NCI-H2081 (cell line): Measurements from ENCODE around the gene RIT2.

Experiments used
- DNase-seq, 2 experiments: peaks; one replicate each; lab custom pipeline; 2025; lab: John Stamatoyannopoulos, UW

RIT2 gene

DNA sequence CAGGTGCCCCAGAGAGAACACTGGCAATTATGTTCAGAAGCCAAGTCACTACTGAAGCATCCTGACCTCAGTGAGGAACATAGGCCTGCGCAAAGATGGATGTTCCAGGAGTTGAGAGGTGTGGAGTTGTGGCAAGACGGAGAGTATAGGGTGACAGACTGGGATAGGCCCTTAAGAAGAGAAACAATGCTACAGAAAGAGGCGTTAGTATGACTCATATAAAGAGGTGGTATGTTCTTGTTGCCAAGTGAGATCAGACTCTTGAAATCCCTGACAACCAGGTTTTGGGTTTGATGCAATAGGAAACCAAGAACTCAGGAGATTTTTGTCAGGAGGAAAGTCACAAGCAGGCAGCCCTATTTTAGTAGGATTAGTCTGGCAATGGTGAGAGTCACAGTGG is 185.6 kb downstream of the RIT2 start:
- no peak for DNase-seq

GRCh38 chr18:42929181-42929580 is 186.3 kb downstream of the RIT2 start:
- DNase-seq, result no peak

DNA sequence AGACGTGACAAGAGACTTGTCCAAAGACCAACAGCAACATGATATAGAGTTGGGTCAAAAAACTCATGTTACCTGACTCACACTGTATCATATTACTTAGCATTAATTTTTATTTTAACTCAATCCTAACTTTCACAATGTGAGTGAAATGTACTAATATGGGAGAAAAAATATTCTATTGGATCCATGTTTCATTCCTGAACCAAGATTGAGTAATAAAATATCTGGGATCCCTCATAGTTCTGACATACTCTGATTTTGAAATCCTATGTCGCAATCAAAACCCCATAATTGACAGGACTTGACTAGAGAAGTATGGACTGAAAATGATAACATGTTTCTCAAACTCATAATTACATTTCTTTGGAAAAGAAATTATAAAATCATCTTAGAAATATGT is 190.4 kb downstream of the RIT2 start:
- DNase-seq, result no peak

DNA sequence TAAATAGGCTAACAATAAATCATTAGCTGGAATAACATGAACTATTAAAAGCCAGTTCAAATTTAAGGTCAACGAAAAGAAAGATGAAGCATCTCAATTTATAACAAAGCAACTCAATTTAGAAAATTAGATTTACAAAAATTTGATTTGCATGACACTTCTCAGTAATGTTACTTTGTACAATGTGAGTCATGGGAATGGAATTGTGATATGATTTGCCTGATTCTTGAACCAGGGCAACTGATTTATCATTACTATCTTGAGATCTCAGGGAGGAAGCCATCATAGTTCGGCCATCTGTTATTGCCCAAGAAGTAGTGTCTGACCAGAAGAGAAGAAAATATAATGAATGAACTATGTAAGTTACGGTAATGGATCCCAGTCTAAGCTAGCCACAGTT is 193.1 kb downstream of the RIT2 start:
- DNase-seq, result no peak

GRCh38 chr18:42921226-42921737 is 194.2 kb downstream of the RIT2 start:
- no peak for DNase-seq

GRCh38 chr18:42920621-42921020 is 194.9 kb downstream of the RIT2 start:
- DNase-seq, result no peak

DNA sequence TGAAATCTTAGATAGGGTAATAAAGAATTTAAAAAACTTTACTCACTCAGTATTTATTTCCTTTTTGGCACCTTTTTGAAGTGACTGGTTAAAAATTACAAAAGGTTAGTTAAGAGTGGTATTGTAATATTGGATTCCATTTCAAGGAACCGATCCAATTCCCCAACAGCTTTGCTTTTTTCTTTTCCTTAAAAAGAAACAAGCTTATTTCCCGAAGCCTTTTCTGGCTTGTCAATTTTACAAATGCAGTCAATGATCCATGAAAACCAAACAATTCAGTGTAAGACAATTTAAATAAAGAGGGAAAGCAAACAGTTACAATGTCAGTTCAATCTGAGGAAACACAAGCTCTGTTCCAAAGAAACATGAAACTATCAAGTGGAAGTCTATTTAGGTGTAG is 200.2 kb downstream of the RIT2 start:
- peak; percentile 21 to 85 for DNase-seq

DNA sequence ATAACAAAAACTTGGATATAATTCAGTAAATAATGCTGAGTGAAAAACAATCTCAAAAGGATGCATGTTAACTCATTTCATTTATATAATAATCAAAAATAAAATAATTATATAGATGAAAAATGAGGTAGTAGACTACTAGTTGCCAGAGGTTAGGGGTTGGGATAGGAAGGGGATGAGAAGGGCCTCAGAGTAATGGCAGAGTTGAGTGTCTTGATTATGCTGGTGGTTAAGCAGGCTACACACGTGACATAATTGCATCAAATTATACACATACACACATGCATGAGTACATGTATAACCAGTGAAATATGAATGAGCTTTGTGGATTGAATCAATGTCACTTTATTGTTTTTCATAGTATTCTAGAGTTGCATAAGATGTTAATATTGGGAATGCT is 201.0 kb downstream of the RIT2 start:
- DNase-seq, result peak; percentile 26 to 64

GRCh38 chr18:42909095-42909494 is 206.4 kb downstream of the RIT2 start:
- no peak for DNase-seq

- DNase-seq, result no peak
Measured at GRCh38 chr18:42906761-42907160, 208.7 kb downstream of the RIT2 start.

GRCh38 chr18:42901161-42901560 is 214.3 kb downstream of the RIT2 start:
- no peak for DNase-seq

GRCh38 chr18:42893977-42894376 is 221.5 kb downstream of the RIT2 start:
- peak; percentile 47 to 87 for DNase-seq

GRCh38 chr18:42892181-42892580 is 223.3 kb downstream of the RIT2 start:
- no peak for DNase-seq

DNA sequence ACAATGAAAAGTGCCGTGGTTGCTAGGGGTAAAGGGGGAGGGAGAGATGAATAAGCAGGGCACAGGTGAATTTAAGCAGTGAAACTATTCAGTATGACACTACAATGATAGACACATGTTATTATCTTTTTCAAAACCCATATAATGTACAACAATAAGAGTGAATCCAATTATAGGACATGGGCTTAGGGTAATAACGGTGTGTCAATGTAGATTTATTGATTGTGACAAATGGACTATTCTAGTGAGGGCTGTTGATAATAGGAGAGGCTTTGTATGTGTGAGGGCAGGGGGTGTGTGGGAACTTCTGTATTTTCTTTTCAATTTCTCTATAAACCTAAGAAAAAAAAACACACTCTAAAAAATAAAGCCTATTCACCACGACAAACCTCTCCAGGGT is 223.8 kb downstream of the RIT2 start:
- peak in 1 of 2 experiments; percentile 62 for DNase-seq

DNA sequence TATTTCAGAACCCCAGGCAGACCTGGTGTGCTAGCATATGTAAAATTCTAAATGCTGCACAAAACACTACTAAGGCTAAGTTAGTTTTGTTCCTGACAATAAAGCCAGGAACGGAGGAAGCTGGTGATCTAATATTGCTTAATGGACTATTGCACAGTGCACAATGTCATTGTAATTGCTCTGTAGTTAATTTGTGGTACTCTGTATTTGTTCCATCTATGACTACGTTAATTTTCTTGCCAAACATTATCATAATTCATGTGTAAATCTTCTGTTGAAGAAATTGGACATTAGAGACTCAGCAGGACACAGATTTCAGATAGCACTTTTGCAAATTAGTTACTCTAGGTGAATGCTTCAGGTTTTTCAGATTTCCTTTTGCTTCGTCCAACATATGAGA is 232.3 kb downstream of the RIT2 start:
- peak; percentile 63 to 90 for DNase-seq

DNA sequence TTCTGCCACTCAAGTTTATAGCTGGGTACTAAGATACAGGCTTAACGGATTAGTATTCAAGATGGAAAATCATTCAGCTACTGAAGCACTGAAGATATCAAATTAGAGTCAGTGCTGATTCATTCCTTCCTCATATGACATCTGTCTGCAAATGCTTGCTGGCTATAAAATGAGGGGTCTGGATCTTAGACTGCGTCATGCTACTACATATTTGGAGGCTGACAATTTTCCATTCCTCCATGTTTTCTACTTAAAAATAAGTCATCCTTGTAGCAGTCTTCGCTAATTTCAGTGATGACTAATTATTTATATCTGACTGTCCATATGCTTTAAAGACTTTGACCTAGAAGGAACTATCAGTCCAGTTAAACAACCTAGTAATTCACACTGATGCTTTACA is 233.4 kb downstream of the RIT2 start:
- no peak for DNase-seq

- no peak for DNase-seq
Measured at GRCh38 chr18:42872838-42873237, 242.6 kb downstream of the RIT2 start.

- no peak for DNase-seq
Measured at GRCh38 chr18:42864876-42865275, 250.6 kb downstream of the RIT2 start.

DNA sequence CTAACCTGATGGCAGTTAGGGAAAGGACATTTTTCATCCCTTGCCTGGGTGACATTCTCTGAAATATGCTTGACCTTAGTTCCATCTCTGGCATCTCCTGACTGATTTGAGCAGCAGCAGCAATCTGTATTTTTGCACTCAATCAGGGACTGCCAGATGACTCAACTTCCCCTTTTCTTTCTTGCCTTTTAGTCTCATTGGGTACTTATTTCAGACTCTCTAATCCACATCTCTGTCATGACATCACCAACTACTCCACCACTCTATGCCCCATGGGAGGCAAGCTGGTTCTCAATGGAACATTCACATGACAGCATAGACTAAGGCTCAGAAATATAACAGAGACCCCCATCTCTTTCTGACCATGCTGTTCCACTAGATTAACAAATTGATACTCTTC is 254.2 kb downstream of the RIT2 start:
- no peak for DNase-seq

DNA sequence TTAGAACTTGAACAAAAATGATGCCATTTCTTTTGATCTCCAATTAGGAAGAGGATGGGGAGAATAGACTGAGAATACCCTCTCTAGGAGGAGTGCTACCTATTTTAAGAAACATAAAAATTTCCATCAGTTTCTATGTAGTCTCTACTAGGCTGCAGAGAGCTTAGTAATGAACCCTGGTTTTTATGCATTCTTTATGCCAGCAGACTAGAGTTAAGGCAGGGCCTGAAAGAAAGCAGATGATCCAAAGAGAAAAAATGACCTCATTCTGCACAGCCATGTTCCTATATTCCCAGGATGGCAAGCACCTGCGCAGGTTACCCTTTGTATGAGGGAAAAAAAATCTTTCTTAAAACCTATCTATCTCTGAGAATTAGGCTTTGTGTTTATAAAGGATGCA is 254.9 kb downstream of the RIT2 start:
- no peak for DNase-seq

DNA sequence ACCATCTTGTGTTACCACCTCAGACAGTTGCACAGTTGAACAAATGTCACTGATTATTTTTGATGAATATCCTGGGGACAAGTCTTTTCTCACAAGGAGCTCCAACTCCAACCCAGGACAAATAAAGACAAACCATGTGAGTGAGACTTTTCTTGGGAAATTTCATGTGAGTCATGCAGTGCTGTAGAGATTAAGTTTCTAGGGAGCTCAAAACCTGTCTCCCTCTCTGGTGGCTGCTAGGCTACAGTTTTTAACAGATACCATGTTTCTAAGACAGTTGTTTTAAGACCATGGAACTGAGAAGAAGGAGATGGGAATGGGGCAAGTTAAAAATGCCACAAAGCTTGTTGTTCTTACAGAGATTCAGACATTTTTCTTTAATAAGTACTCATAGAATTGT is 255.5 kb downstream of the RIT2 start:
- DNase-seq, result no peak

DNA sequence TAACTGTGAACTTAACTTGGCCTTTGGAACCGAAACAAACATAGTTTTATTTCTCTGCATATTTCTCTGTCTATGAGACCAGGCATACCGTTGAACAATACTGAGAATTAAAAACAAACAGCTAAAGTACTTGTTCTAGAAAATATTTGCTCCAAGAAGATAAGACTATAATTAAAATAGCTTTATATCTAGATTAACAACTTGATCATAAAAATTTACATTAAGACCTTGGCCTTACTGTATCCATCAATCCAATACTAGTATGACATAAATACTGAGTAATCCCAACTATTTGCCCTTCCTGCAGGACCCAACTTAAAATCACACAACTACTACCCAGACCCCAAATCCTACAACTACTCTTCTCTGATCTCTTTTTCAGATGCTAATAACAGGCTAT is 260.9 kb downstream of the RIT2 start:
- no peak for DNase-seq

DNA sequence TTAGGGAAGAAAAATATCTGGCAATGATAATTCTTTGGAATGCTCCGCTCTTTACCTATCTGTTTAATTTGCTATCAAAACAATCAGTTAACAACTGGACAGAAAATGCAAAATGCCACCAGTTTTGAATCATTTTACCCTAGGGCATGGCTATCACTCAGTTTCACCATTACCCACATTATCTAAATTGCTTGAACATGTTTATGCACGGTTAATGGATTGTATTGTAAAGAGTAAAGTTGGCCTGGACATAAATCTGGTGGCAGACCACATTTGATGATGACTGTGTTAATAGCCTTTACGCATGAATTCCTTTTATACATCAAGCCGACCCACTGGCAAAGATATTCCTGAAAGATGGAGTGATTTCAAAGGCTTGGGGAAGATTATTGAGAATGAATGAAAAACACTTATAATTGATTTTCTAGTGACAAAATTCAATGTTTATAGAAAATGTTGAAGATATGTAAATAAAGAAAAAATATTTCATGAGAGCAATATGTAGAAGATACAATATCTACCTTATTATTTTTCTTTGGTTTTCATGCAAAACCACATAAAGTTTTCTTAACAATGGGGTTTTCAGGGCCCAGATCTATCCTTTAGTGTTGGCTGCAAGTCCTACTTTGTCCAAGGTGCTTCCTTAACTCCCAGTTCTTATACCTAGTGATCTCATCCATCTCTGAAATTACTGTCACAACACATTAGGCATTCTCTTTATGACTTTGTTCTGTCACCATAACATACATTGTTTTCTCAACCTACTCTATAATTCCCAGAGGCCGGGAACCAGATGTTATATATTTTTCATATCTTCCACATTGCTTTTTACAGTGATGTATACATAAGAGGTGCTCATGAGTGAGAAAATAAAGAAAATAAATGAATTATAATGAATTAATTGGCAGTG is 265.1 kb downstream of the RIT2 start:
- peak; percentile 32 to 87 for DNase-seq

DNA sequence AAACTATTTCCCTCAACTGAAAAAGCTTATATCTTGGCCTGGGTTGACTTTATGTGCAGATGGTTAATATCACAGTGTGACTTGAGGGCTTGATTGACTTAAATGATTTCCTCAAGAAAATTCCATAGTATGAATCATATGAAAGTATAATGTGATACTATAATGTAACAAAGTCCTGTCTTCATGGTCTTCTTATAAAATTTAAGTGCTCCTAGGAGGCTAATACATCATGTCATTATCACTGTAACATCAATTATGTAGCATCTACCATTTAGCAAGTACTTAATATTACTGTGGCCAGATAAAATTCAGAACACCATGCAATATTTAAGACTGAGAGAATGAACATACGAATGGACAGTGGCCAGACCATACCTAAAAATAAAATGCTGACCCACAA is 276.1 kb downstream of the RIT2 start:
- DNase-seq, result no peak
